ENCODE results near the gene FAM241A. TPM values are rescaled to one million over a fixed set of nuclear protein-coding genes. Genes with fewer than 3 reads are reported as not detected.
A peak's percentile ranks its signal among the peaks of the same experiment; 100 is the strongest.

FAM241A gene
- total and polyA plus RNA-seq, 2 donors (not counting 1 experiment from before 2014, with no cell fraction given): 1.2 to 1.7 TPM

- no peak overlapping the region for H3K27ac ChIP-seq (ENCODE audit: insufficient read depth, low read length)
- H2AFZ ChIP-seq (ENCODE audit: low read length): peak overlapping the region; percentile 55
- H3K27me3 ChIP-seq (ENCODE audit: control insufficient read depth, insufficient read depth, low read length): no peaks in the 10 kb centered on the region
- H4K20me1 ChIP-seq (ENCODE audit: control insufficient read depth, extremely low read depth, insufficient read depth, low read length): no peaks in the 10 kb centered on the region
- no peaks in the 10 kb centered on the region for H3K4me1 ChIP-seq (ENCODE audit: control insufficient read depth, extremely low read depth, insufficient read depth, low read length)
- no peaks in the 10 kb centered on the region for H3K79me2 ChIP-seq (ENCODE audit: control insufficient read depth, insufficient read depth, low read length)
- no peak overlapping the region for H3K4me3 ChIP-seq (replicated peaks in 1 of 4; ENCODE audit: control extremely low read depth in 1 of 4, insufficient read depth in 1 of 4, low read depth in 3 of 4, low read length in 4 of 4)
- DNase-seq (ENCODE audit: low read depth in 2 of 2): no peak
- no peaks in the 10 kb centered on the region for H3K36me3 ChIP-seq (ENCODE audit: control insufficient read depth, insufficient read depth, low read length)
- H3K9ac ChIP-seq (ENCODE audit: insufficient read depth, low read length): no peak overlapping the region
- H3K4me2 ChIP-seq (ENCODE audit: extremely low read depth, insufficient read depth, low read length): no peak overlapping the region
- H3K9me3 ChIP-seq (ENCODE audit: control insufficient read depth, insufficient read depth, low read depth, low read length): no peaks in the 10 kb centered on the region
- TF ChIP-seq EZH2 (IDR thresholded peaks at IDR 0.05; ENCODE audit: low read length, missing control alignments): no peak
- TF ChIP-seq, protein P1, sequence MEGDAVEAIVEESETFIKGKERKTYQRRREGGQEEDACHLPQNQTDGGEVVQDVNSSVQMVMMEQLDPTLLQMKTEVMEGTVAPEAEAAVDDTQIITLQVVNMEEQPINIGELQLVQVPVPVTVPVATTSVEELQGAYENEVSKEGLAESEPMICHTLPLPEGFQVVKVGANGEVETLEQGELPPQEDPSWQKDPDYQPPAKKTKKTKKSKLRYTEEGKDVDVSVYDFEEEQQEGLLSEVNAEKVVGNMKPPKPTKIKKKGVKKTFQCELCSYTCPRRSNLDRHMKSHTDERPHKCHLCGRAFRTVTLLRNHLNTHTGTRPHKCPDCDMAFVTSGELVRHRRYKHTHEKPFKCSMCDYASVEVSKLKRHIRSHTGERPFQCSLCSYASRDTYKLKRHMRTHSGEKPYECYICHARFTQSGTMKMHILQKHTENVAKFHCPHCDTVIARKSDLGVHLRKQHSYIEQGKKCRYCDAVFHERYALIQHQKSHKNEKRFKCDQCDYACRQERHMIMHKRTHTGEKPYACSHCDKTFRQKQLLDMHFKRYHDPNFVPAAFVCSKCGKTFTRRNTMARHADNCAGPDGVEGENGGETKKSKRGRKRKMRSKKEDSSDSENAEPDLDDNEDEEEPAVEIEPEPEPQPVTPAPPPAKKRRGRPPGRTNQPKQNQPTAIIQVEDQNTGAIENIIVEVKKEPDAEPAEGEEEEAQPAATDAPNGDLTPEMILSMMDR (conservative IDR thresholded peaks at IDR 0.05 in 1 of 2, IDR thresholded peaks at IDR 0.05 in 1 of 2; ENCODE audit: low read depth in 1 of 2, low read length in 2 of 2): no peak
Measured at GRCh38 chr4:112102875-112103370, 42.3 kb upstream of the FAM241A start.

- Histone ChIP-seq H3K4me3 (replicated peaks in 1 of 4; ENCODE audit: control extremely low read depth in 1 of 4, insufficient read depth in 1 of 4, low read depth in 3 of 4, low read length in 4 of 4) (no peak overlapping the region), H3K9ac (ENCODE audit: insufficient read depth, low read length) (no peak overlapping the region), H3K4me1 (ENCODE audit: control insufficient read depth, extremely low read depth, insufficient read depth, low read length) (no peaks in the 10 kb centered on the region), H3K36me3 (ENCODE audit: control insufficient read depth, insufficient read depth, low read length) (no peaks in the 10 kb centered on the region), H3K27me3 (ENCODE audit: control insufficient read depth, insufficient read depth, low read length) (no peaks in the 10 kb centered on the region), H3K9me3 (ENCODE audit: control insufficient read depth, insufficient read depth, low read depth, low read length) (no peaks in the 10 kb centered on the region), H4K20me1 (ENCODE audit: control insufficient read depth, extremely low read depth, insufficient read depth, low read length) (no peaks in the 10 kb centered on the region), H3K27ac (ENCODE audit: insufficient read depth, low read length) (no peak overlapping the region), H3K4me2 (ENCODE audit: extremely low read depth, insufficient read depth, low read length) (no peak overlapping the region), H3K79me2 (ENCODE audit: control insufficient read depth, insufficient read depth, low read length) (no peaks in the 10 kb centered on the region), H2AFZ (ENCODE audit: low read length) (no peak overlapping the region)
- no peak for DNase-seq (ENCODE audit: low read depth in 2 of 2)
- TF ChIP-seq, protein P1 (conservative IDR thresholded peaks at IDR 0.05 in 1 of 2, IDR thresholded peaks at IDR 0.05 in 1 of 2; ENCODE audit: low read depth in 1 of 2, low read length in 2 of 2): no peak
- no peak for TF ChIP-seq EZH2 (IDR thresholded peaks at IDR 0.05; ENCODE audit: low read length, missing control alignments)
Measured at GRCh38 chr4:112105201-112105969, 39.9 kb upstream of the FAM241A start.

- DNase-seq (ENCODE audit: low read depth in 2 of 2): peak; percentile 51 to 61
- Histone ChIP-seq H3K4me2 (ENCODE audit: extremely low read depth, insufficient read depth, low read length) (no peak overlapping the region), H2AFZ (ENCODE audit: low read length) (no peak overlapping the region), H4K20me1 (ENCODE audit: control insufficient read depth, extremely low read depth, insufficient read depth, low read length) (no peaks in the 10 kb centered on the region), H3K9me3 (ENCODE audit: control insufficient read depth, insufficient read depth, low read depth, low read length) (no peaks in the 10 kb centered on the region), H3K9ac (ENCODE audit: insufficient read depth, low read length) (no peak overlapping the region), H3K27me3 (ENCODE audit: control insufficient read depth, insufficient read depth, low read length) (no peaks in the 10 kb centered on the region), H3K27ac (ENCODE audit: insufficient read depth, low read length) (no peak overlapping the region), H3K4me3 (replicated peaks in 1 of 4; ENCODE audit: control extremely low read depth in 1 of 4, insufficient read depth in 1 of 4, low read depth in 3 of 4, low read length in 4 of 4) (no peak overlapping the region), H3K36me3 (ENCODE audit: control insufficient read depth, insufficient read depth, low read length) (no peaks in the 10 kb centered on the region), H3K79me2 (ENCODE audit: control insufficient read depth, insufficient read depth, low read length) (no peaks in the 10 kb centered on the region), H3K4me1 (ENCODE audit: control insufficient read depth, extremely low read depth, insufficient read depth, low read length) (peaks cover 3% of the 10 kb centered on the region)
- TF ChIP-seq, protein P1 (conservative IDR thresholded peaks at IDR 0.05 in 1 of 2, IDR thresholded peaks at IDR 0.05 in 1 of 2; ENCODE audit: low read depth in 1 of 2, low read length in 2 of 2): no peak
- no peak for TF ChIP-seq EZH2 (IDR thresholded peaks at IDR 0.05; ENCODE audit: low read length, missing control alignments)
Measured at GRCh38 chr4:112109360-112110058, 35.7 kb upstream of the FAM241A start.
